Measurements from ENCODE around the gene CLEC2A. TPM values are rescaled to one million over a fixed set of nuclear protein-coding genes. Genes with fewer than 3 reads are reported as not detected.
"Not testable (repeated sequence)": the region's sequence is repeated elsewhere in the genome, so short reads cannot be mapped to it uniquely, and the experiment has no call there.

The CLEC2A gene
- total RNA-seq, 4 donors from 2014 or later = not detected

DNA sequence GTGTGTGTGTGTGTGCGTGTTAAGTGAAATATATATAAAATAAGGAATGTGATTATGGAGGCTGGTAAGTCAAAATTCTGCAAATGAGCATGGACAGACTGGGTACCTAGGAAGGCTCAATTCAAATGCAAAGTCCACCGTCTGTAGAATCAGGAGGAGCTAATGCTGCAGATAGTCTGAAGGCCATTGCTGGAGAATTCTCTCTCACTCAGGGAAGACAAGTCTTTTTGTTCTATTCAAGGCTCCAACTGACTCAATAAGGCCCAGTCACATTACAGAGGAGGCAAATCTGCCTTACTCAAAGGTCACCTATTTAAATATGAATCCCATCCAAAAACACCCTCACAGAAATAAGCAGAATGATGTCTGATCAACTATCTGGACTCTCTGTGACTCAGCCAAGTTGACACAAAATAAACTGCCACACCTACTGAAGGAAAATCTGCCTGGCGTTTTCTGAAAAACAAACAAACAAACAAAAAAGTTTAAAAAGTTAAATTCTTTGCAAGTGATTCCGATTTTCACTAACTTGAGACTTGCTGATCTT lies 51.6 kb downstream of the CLEC2A start:
- H3K27me3 ChIP-seq = no peaks in the 10 kb centered on the region
- no peaks in the 10 kb centered on the region for H3K36me3 ChIP-seq
- H3K4me3 ChIP-seq = no peak overlapping the region
- no peak overlapping the region for H3K27ac ChIP-seq (replicated peaks in 1 of 4)
- WGBS = 75% methylated on average over 4 of the region's 4 CpGs
- intact Hi-C loops (cut with DNase I) = no loop called here
- TF ChIP-seq EP300 (IDR thresholded peaks at IDR 0.05) (no peak), POLR2A (IDR thresholded peaks at IDR 0.05; ENCODE audit: low read depth) (no peak), POLR2AphosphoS5 (IDR thresholded peaks at IDR 0.05) (no peak)
- TF ChIP-seq, protein P1, sequence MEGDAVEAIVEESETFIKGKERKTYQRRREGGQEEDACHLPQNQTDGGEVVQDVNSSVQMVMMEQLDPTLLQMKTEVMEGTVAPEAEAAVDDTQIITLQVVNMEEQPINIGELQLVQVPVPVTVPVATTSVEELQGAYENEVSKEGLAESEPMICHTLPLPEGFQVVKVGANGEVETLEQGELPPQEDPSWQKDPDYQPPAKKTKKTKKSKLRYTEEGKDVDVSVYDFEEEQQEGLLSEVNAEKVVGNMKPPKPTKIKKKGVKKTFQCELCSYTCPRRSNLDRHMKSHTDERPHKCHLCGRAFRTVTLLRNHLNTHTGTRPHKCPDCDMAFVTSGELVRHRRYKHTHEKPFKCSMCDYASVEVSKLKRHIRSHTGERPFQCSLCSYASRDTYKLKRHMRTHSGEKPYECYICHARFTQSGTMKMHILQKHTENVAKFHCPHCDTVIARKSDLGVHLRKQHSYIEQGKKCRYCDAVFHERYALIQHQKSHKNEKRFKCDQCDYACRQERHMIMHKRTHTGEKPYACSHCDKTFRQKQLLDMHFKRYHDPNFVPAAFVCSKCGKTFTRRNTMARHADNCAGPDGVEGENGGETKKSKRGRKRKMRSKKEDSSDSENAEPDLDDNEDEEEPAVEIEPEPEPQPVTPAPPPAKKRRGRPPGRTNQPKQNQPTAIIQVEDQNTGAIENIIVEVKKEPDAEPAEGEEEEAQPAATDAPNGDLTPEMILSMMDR (IDR thresholded peaks at IDR 0.05) = no peak
- H3K4me1 ChIP-seq = no peaks in the 10 kb centered on the region
- no peak for DNase-seq (ENCODE audit: extremely low spot score)
- no peaks in the 10 kb centered on the region for H3K9me3 ChIP-seq

GRCh38 chr12:9876120-9876519 lies 56.0 kb downstream of the CLEC2A start:
- H3K36me3 ChIP-seq; intact Hi-C loops (cut with DNase I): not testable (repeated sequence)

GRCh38 chr12:9872742-9873141 lies 59.4 kb downstream of the CLEC2A start:
- intact Hi-C loops (cut with DNase I) = no loop called here
- H3K9me3 ChIP-seq = no peaks in the 10 kb centered on the region
- no peak overlapping the region for H3K4me3 ChIP-seq
- no peak overlapping the region for H3K27ac ChIP-seq (replicated peaks in 1 of 4)
- TF ChIP-seq POLR2A (IDR thresholded peaks at IDR 0.05; ENCODE audit: low read depth) (no peak), EP300 (IDR thresholded peaks at IDR 0.05) (no peak)
- TF ChIP-seq, protein P1 (IDR thresholded peaks at IDR 0.05) = no peak
- DNase-seq (ENCODE audit: extremely low spot score) = no peak
- no peaks in the 10 kb centered on the region for H3K36me3 ChIP-seq
- H3K4me1 ChIP-seq = no peaks in the 10 kb centered on the region
- WGBS = 83% methylated on average over 7 of the region's 11 CpGs
- no peaks in the 10 kb centered on the region for H3K27me3 ChIP-seq

More at GRCh38 chr12:9876120-9876519, 56.0 kb downstream of the CLEC2A start:
- not testable (repeated sequence) for DNase-seq (ENCODE audit: extremely low spot score); H3K4me1 ChIP-seq; H3K27me3 ChIP-seq; H3K4me3 ChIP-seq; H3K27ac ChIP-seq (replicated peaks in 1 of 4); H3K9me3 ChIP-seq
- 99% methylated on average over 14 of the region's 26 CpGs for WGBS

GRCh38 chr12:9872162-9872561 lies 60.0 kb downstream of the CLEC2A start:
- no peak for TF ChIP-seq POLR2A (IDR thresholded peaks at IDR 0.05; ENCODE audit: low read depth)
- TF ChIP-seq POLR2AphosphoS5 (IDR thresholded peaks at IDR 0.05) = no peak
- intact Hi-C loops (cut with DNase I) = no loop called here
- Histone ChIP-seq H3K9me3 (no peaks in the 10 kb centered on the region), H3K36me3 (no peaks in the 10 kb centered on the region), H3K27me3 (no peaks in the 10 kb centered on the region), H3K4me1 (no peaks in the 10 kb centered on the region), H3K27ac (replicated peaks in 1 of 4) (no peak overlapping the region), H3K4me3 (no peak overlapping the region)
- WGBS = 77% methylated on average over 3 of the region's 3 CpGs
- no peak for DNase-seq (ENCODE audit: extremely low spot score)

DNA sequence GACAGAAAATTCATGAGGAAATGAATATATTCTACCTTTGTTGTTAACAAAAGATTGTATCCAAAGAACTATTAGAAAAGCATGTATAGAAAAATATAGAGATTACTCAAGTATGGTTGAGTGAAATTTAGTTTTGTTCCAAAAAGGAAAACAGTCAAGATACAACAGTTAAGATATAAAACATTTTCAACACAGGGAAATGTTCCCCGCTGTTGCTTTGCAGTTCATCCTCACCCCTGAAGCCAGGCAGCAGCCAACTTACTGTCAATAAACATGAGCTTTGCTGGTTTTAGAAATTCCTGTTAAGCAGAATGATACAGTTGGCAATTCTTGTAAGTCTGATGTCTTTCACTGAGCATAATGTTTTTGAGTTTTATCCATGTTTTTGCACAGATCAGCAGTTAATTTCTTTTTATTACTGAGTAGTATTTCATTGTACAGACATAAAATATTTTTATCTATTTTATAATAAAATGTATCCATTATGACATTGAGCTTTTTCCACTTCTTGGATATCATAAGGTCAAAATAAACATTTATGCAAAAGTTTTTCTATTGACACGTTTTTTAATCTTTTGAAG lies 61.8 kb downstream of the CLEC2A start:
- intact Hi-C loops (cut with DNase I) = no loop called here
- no peaks in the 10 kb centered on the region for H3K4me1 ChIP-seq
- H3K9me3 ChIP-seq = no peaks in the 10 kb centered on the region
- DNase-seq (ENCODE audit: extremely low spot score) = no peak
- H3K27ac ChIP-seq (replicated peaks in 1 of 4) = peak overlapping the region; percentile 67 to 79 (median 74)
- H3K27me3 ChIP-seq = no peaks in the 10 kb centered on the region
- 45% methylated on average over 2 of the region's 2 CpGs for WGBS
- no peaks in the 10 kb centered on the region for H3K36me3 ChIP-seq
- H3K4me3 ChIP-seq = peak overlapping the region; percentile 42 to 57 (median 52)
- TF ChIP-seq EP300 (IDR thresholded peaks at IDR 0.05) = no peak
- TF ChIP-seq POLR2A (IDR thresholded peaks at IDR 0.05; ENCODE audit: low read depth) = no peak
- TF ChIP-seq POLR2AphosphoS5 (IDR thresholded peaks at IDR 0.05) = no peak
- TF ChIP-seq, protein P1 (IDR thresholded peaks at IDR 0.05) = no peak

All from esophagus muscularis mucosa (tissue), 4 donors.